SU-DHL-6 (cell line): ENCODE data around the gene PRRG3.

Experiments
- H2AFZ ChIP-seq: fragments of 200-600 bp; sonication (generic); 2 replicates; pipeline ENCODE4 v1.6.1; 2014; ENCODE audit warnings: low read depth, mild to moderate bottlenecking, moderate library complexity, mixed read lengths, antibody characterized with exemption, low read length; ENCODE audit not compliant: severe bottlenecking
- H3F3A ChIP-seq: fragments of 200-600 bp; shearing (Covaris generic); 2 replicates; pipeline ENCODE4 v1.6.0; 2016; ENCODE audit warnings: antibody characterized with exemption, mild to moderate bottlenecking; ENCODE audit not compliant: insufficient read depth
- H3K27ac ChIP-seq: fragments of 200-600 bp; sonication (generic); 2 replicates; pipeline ENCODE4 v1.5.1; 2016; ENCODE audit warnings: low read depth, mild to moderate bottlenecking, low read length, moderate library complexity, mixed read lengths
- H3K27me3 ChIP-seq: fragments of 200-600 bp; sonication (generic), shearing (Covaris generic); 2 replicates; pipeline ENCODE4 v1.6.0; 2014; ENCODE audit warnings: mild to moderate bottlenecking, low read length
- H3K36me3 ChIP-seq: fragments of 200-600 bp; sonication (generic); 2 replicates; pipeline ENCODE4 v1.6.1; 2014; ENCODE audit warnings: mild to moderate bottlenecking, low read length, mixed read lengths
- H3K4me2 ChIP-seq: fragments of 300-600, 200-600 bp; shearing (Covaris generic), sonication (generic); 2 replicates; pipeline ENCODE4 v1.6.0; 2014; ENCODE audit warnings: low read length, low read depth, mild to moderate bottlenecking; ENCODE audit not compliant: poor library complexity, severe bottlenecking
- H3K4me3 ChIP-seq: fragments of 200-600 bp; sonication (generic); 2 replicates; pipeline ENCODE4 v1.5.1; 2014; ENCODE audit warnings: antibody characterized with exemption, low read length, mild to moderate bottlenecking, mixed read lengths; ENCODE audit not compliant: insufficient read depth, poor library complexity, severe bottlenecking
- H3K79me2 ChIP-seq: fragments of 200-600 bp; sonication (generic); 2 replicates; pipeline ENCODE4 v1.6.1; 2014; ENCODE audit warnings: mild to moderate bottlenecking, low read length, moderate library complexity; ENCODE audit not compliant: insufficient read depth
- H3K9ac ChIP-seq: fragments of 200-600 bp; sonication (generic); 2 replicates; pipeline ENCODE4 v1.7.0; 2014; ENCODE audit warnings: mild to moderate bottlenecking, low read length
- H3K9me2 ChIP-seq: fragments of 200-600 bp; sonication (generic); replicated peaks from 2 replicates; pipeline ENCODE4 v1.6.1; 2014; ENCODE audit warnings: low read length; ENCODE audit not compliant: insufficient read depth
- H3K9me3 ChIP-seq: fragments of 200-600 bp; sonication (generic); 2 replicates; pipeline ENCODE4 v1.6.1; 2014; ENCODE audit warnings: low read length, mixed read lengths; ENCODE audit not compliant: insufficient read depth
- H4K20me1 ChIP-seq: fragments of 200-600 bp; sonication (generic); 2 replicates; pipeline ENCODE4 v1.6.1; 2014; ENCODE audit warnings: low read depth, mild to moderate bottlenecking, antibody characterized with exemption, low read length, moderate library complexity, mixed read lengths
- CTCF ChIP-seq: fragments of 200-600 bp; sonication (generic); IDR thresholded peaks from one replicate; pipeline ENCODE4 v1.5.1; 2017; ENCODE audit warnings: antibody characterized with exemption, mild to moderate bottlenecking, low read length, moderate library complexity; ENCODE audit not compliant: insufficient read depth, poor library complexity, severe bottlenecking
- EZH2phosphoT487 ChIP-seq: fragments of 200-600 bp; sonication (generic), shearing (Covaris generic); conservative IDR thresholded peaks from 2 replicates; pipeline ENCODE4 v1.6.1; 2018; ENCODE audit warnings: mild to moderate bottlenecking, antibody characterized with exemption, low read length, moderate library complexity, mixed read lengths

Gene PRRG3

GRCh38 chrX:151699746-151700145, 4.5 kb downstream of the PRRG3 start:
- Histone ChIP-seq H3K4me2 (no peak overlapping the region), H2AFZ (no peak overlapping the region), H3K27ac (no peak overlapping the region), H3K79me2 (no peaks in the 10 kb centered on the region), H3K9me3 (no peaks in the 10 kb centered on the region), H3K27me3 (no peaks in the 10 kb centered on the region), H3F3A (no peaks in the 10 kb centered on the region), H3K9ac (no peak overlapping the region), H3K4me3 (no peak overlapping the region), H4K20me1 (no peaks in the 10 kb centered on the region), H3K9me2 (no peaks in the 10 kb centered on the region), H3K36me3 (no peaks in the 10 kb centered on the region)
- TF ChIP-seq CTCF (no peak), EZH2phosphoT487 (no peak)

GRCh38 chrX:151700581-151700980, 5.3 kb downstream of the PRRG3 start:
- no peaks in the 10 kb centered on the region for H3K79me2 ChIP-seq
- no peak overlapping the region for H2AFZ ChIP-seq
- no peaks in the 10 kb centered on the region for H3K27me3 ChIP-seq
- no peaks in the 10 kb centered on the region for H3K9me2 ChIP-seq
- no peaks in the 10 kb centered on the region for H4K20me1 ChIP-seq
- no peak overlapping the region for H3K4me3 ChIP-seq
- TF ChIP-seq EZH2phosphoT487 (no peak), CTCF (no peak)
- H3K27ac ChIP-seq: no peak overlapping the region
- no peaks in the 10 kb centered on the region for H3F3A ChIP-seq
- H3K36me3 ChIP-seq: no peaks in the 10 kb centered on the region
- no peak overlapping the region for H3K4me2 ChIP-seq
- no peak overlapping the region for H3K9ac ChIP-seq
- H3K9me3 ChIP-seq: no peaks in the 10 kb centered on the region

GRCh38 chrX:151701071-151701470, 5.8 kb downstream of the PRRG3 start:
- H3K79me2 ChIP-seq: no peaks in the 10 kb centered on the region
- no peaks in the 10 kb centered on the region for H3K9me2 ChIP-seq
- no peaks in the 10 kb centered on the region for H3K9me3 ChIP-seq
- H3K27me3 ChIP-seq: no peaks in the 10 kb centered on the region
- no peak overlapping the region for H2AFZ ChIP-seq
- H3F3A ChIP-seq: no peaks in the 10 kb centered on the region
- H4K20me1 ChIP-seq: no peaks in the 10 kb centered on the region
- H3K27ac ChIP-seq: no peak overlapping the region
- no peaks in the 10 kb centered on the region for H3K36me3 ChIP-seq
- H3K9ac ChIP-seq: no peak overlapping the region
- H3K4me2 ChIP-seq: no peak overlapping the region
- H3K4me3 ChIP-seq: no peak overlapping the region
- TF ChIP-seq EZH2phosphoT487 (no peak), CTCF (no peak)
